Measurements from ENCODE around the gene DNAJC13.

DNAJC13 gene

GRCh38 chr3:132461544-132461943 is 44.2 kb downstream of the DNAJC13 start:
- H3K4me1 Mint-ChIP-seq, result peaks cover 0 to 2% of the 10 kb centered on the region in 2 donors
- DNase-seq (no peak), ATAC-seq (replicated peaks) (no peak)
- no peaks in the 10 kb centered on the region for H3K9me3 Mint-ChIP-seq
- peaks cover 24 to 36% of the 10 kb centered on the region in 2 donors for H3K36me3 Mint-ChIP-seq
- H3K4me3 Mint-ChIP-seq, result no peak overlapping the region
- H3K27me3 Mint-ChIP-seq, result no peaks in the 10 kb centered on the region
- H3K27ac Mint-ChIP-seq, result no peak overlapping the region

- ATAC-seq (replicated peaks), result no peak
- Mint-ChIP-seq H3K4me3 (no peak overlapping the region), H3K36me3 (peaks cover 22 to 37% of the 10 kb centered on the region in 2 donors), H3K4me1 (peaks cover 0 to 2% of the 10 kb centered on the region in 2 donors), H3K9me3 (no peaks in the 10 kb centered on the region), H3K27ac (no peak overlapping the region), H3K27me3 (no peaks in the 10 kb centered on the region)
- no peak for DNase-seq
Measured at GRCh38 chr3:132464066-132464465, 46.8 kb downstream of the DNAJC13 start.

- H3K27me3 Mint-ChIP-seq, result no peaks in the 10 kb centered on the region
- peaks cover 19 to 38% of the 10 kb centered on the region in 2 donors for H3K36me3 Mint-ChIP-seq
- no peaks in the 10 kb centered on the region for H3K4me1 Mint-ChIP-seq
- ATAC-seq (replicated peaks) (no peak), DNase-seq (no peak)
- H3K9me3 Mint-ChIP-seq, result no peaks in the 10 kb centered on the region
- no peak overlapping the region for H3K4me3 Mint-ChIP-seq
- no peak overlapping the region for H3K27ac Mint-ChIP-seq
Measured at GRCh38 chr3:132469326-132469725, 52.0 kb downstream of the DNAJC13 start.

- DNase-seq, result no peak
- no peak for ATAC-seq (replicated peaks)
- H3K4me3 Mint-ChIP-seq, result no peak overlapping the region
- no peaks in the 10 kb centered on the region for H3K9me3 Mint-ChIP-seq
- H3K27ac Mint-ChIP-seq, result no peak overlapping the region
- peaks cover 3 to 16% of the 10 kb centered on the region in 2 donors for H3K36me3 Mint-ChIP-seq
- H3K4me1 Mint-ChIP-seq, result no peaks in the 10 kb centered on the region
- no peaks in the 10 kb centered on the region for H3K27me3 Mint-ChIP-seq
Measured at GRCh38 chr3:132486099-132486498, 68.8 kb downstream of the DNAJC13 start.

GRCh38 chr3:132488151-132488550 is 70.8 kb downstream of the DNAJC13 start:
- H3K27ac Mint-ChIP-seq, result no peak overlapping the region
- no peaks in the 10 kb centered on the region for H3K4me1 Mint-ChIP-seq
- ATAC-seq (replicated peaks) (no peak), DNase-seq (no peak)
- peaks cover 2 to 15% of the 10 kb centered on the region in 2 donors for H3K36me3 Mint-ChIP-seq
- H3K4me3 Mint-ChIP-seq, result no peak overlapping the region
- no peaks in the 10 kb centered on the region for H3K9me3 Mint-ChIP-seq
- H3K27me3 Mint-ChIP-seq, result no peaks in the 10 kb centered on the region

- no peaks in the 10 kb centered on the region for H3K27me3 Mint-ChIP-seq
- DNase-seq, result no peak
- no peak for ATAC-seq (replicated peaks)
- no peak overlapping the region for H3K4me3 Mint-ChIP-seq
- H3K9me3 Mint-ChIP-seq, result no peaks in the 10 kb centered on the region
- peaks cover 19 to 30% of the 10 kb centered on the region in 2 donors for H3K36me3 Mint-ChIP-seq
- H3K4me1 Mint-ChIP-seq, result peaks cover 0 to 5% of the 10 kb centered on the region in 2 donors
- H3K27ac Mint-ChIP-seq, result no peak overlapping the region
Measured at GRCh38 chr3:132499071-132499470, 81.8 kb downstream of the DNAJC13 start.

- no peak overlapping the region for H3K27ac Mint-ChIP-seq
- no peaks in the 10 kb centered on the region for H3K9me3 Mint-ChIP-seq
- H3K4me3 Mint-ChIP-seq, result no peak overlapping the region
- H3K4me1 Mint-ChIP-seq, result peaks cover 0 to 5% of the 10 kb centered on the region in 2 donors
- no peaks in the 10 kb centered on the region for H3K27me3 Mint-ChIP-seq
- peaks cover 27 to 36% of the 10 kb centered on the region in 2 donors for H3K36me3 Mint-ChIP-seq
- ATAC-seq (replicated peaks), result no peak
- no peak for DNase-seq
Measured at GRCh38 chr3:132503559-132503958, 86.3 kb downstream of the DNAJC13 start.

- no peak overlapping the region for H3K4me3 Mint-ChIP-seq
- no peak for ATAC-seq (replicated peaks)
- peaks cover 0 to 5% of the 10 kb centered on the region in 2 donors for H3K4me1 Mint-ChIP-seq
- H3K27ac Mint-ChIP-seq, result no peak overlapping the region
- no peaks in the 10 kb centered on the region for H3K27me3 Mint-ChIP-seq
- DNase-seq, result no peak
- H3K9me3 Mint-ChIP-seq, result no peaks in the 10 kb centered on the region
- peaks cover 34 to 43% of the 10 kb centered on the region in 2 donors for H3K36me3 Mint-ChIP-seq
Measured at GRCh38 chr3:132504375-132504933, 87.2 kb downstream of the DNAJC13 start.

- H3K36me3 Mint-ChIP-seq, result peaks cover 35 to 37% of the 10 kb centered on the region in 2 donors
- H3K27ac Mint-ChIP-seq, result no peak overlapping the region
Measured at GRCh38 chr3:132507657-132508056, 90.4 kb downstream of the DNAJC13 start.

GRCh38 chr3:132509096-132509495 is 91.8 kb downstream of the DNAJC13 start:
- Mint-ChIP-seq H3K4me3 (no peak overlapping the region), H3K9me3 (no peaks in the 10 kb centered on the region)

More at GRCh38 chr3:132507657-132508056, 90.4 kb downstream of the DNAJC13 start:
- no peak overlapping the region for H3K4me3 Mint-ChIP-seq
- H3K4me1 Mint-ChIP-seq, result no peaks in the 10 kb centered on the region
- no peak for ATAC-seq (replicated peaks)
- H3K27me3 Mint-ChIP-seq, result no peaks in the 10 kb centered on the region
- no peak for DNase-seq
- H3K9me3 Mint-ChIP-seq, result no peaks in the 10 kb centered on the region

GRCh38 chr3:132509506-132509905 is 92.2 kb downstream of the DNAJC13 start:
- Mint-ChIP-seq H3K4me1 (no peaks in the 10 kb centered on the region), H3K4me3 (no peak overlapping the region), H3K27ac (no peak overlapping the region), H3K36me3 (peaks cover 37 to 43% of the 10 kb centered on the region in 2 donors), H3K27me3 (no peaks in the 10 kb centered on the region), H3K9me3 (no peaks in the 10 kb centered on the region)
- ATAC-seq (replicated peaks), result no peak
- no peak for DNase-seq

More at GRCh38 chr3:132509096-132509495, 91.8 kb downstream of the DNAJC13 start:
- DNase-seq, result no peak
- Mint-ChIP-seq H3K27ac (no peak overlapping the region), H3K4me1 (no peaks in the 10 kb centered on the region), H3K36me3 (peaks cover 37 to 40% of the 10 kb centered on the region in 2 donors), H3K27me3 (no peaks in the 10 kb centered on the region)
- ATAC-seq (replicated peaks), result no peak

- Mint-ChIP-seq H3K27ac (no peak overlapping the region), H3K9me3 (no peaks in the 10 kb centered on the region), H3K27me3 (no peaks in the 10 kb centered on the region), H3K4me1 (no peaks in the 10 kb centered on the region), H3K4me3 (no peak overlapping the region), H3K36me3 (peaks cover 33 to 43% of the 10 kb centered on the region in 2 donors)
- DNase-seq (no peak), ATAC-seq (replicated peaks) (no peak)
Measured at GRCh38 chr3:132513057-132513456, 95.8 kb downstream of the DNAJC13 start.

GRCh38 chr3:132517311-132517710 is 100.0 kb downstream of the DNAJC13 start:
- Mint-ChIP-seq H3K9me3 (no peaks in the 10 kb centered on the region), H3K27ac (no peak overlapping the region), H3K4me3 (no peak overlapping the region), H3K36me3 (peaks cover 25 to 55% of the 10 kb centered on the region in 2 donors), H3K27me3 (no peaks in the 10 kb centered on the region), H3K4me1 (peaks cover 0 to 3% of the 10 kb centered on the region in 2 donors)
- ATAC-seq (replicated peaks), result no peak
- no peak for DNase-seq

- ATAC-seq (replicated peaks) (no peak), DNase-seq (no peak)
- H3K36me3 Mint-ChIP-seq, result peaks cover 28 to 53% of the 10 kb centered on the region in 2 donors
- no peaks in the 10 kb centered on the region for H3K9me3 Mint-ChIP-seq
- peaks cover 0 to 4% of the 10 kb centered on the region in 2 donors for H3K4me1 Mint-ChIP-seq
- H3K27me3 Mint-ChIP-seq, result no peaks in the 10 kb centered on the region
- no peak overlapping the region for H3K4me3 Mint-ChIP-seq
- H3K27ac Mint-ChIP-seq, result no peak overlapping the region
Measured at GRCh38 chr3:132519914-132520313, 102.6 kb downstream of the DNAJC13 start.

- no peak for DNase-seq
- Mint-ChIP-seq H3K27ac (no peak overlapping the region), H3K36me3 (peaks cover 27 to 56% of the 10 kb centered on the region in 2 donors), H3K4me1 (peaks cover 0 to 4% of the 10 kb centered on the region in 2 donors), H3K9me3 (no peaks in the 10 kb centered on the region), H3K4me3 (no peak overlapping the region), H3K27me3 (no peaks in the 10 kb centered on the region)
- no peak for ATAC-seq (replicated peaks)
Measured at GRCh38 chr3:132521901-132522300, 104.6 kb downstream of the DNAJC13 start.
